RPMI7951 (cell line): Measurements from ENCODE around the gene ADH1B. TPM values are rescaled to one million over a fixed set of nuclear protein-coding genes. Genes with fewer than 3 reads are reported as not detected.
A peak's percentile ranks its signal among the peaks of the same experiment; 100 is the strongest.
"Not testable (repeated sequence)": the region's sequence is repeated elsewhere in the genome, so short reads cannot be mapped to it uniquely, and the experiment has no call there.

Source experiments
- DNase-seq: peaks from one replicate; pipeline ENCODE4 v3.0.0-alpha.2; 2012; ENCODE audit warnings: low read depth
- total RNA-seq: library from RNA; depleted of rRNA; stranded (reverse); fragments of >200 nt; shearing (Covaris generic); gene quantifications from 2 replicates; pipeline ENCODE4 v1.2.3, GENCODE V29; 2014

The ADH1B gene
- total RNA-seq, 1 experiment from 2014 or later = not detected

DNA sequence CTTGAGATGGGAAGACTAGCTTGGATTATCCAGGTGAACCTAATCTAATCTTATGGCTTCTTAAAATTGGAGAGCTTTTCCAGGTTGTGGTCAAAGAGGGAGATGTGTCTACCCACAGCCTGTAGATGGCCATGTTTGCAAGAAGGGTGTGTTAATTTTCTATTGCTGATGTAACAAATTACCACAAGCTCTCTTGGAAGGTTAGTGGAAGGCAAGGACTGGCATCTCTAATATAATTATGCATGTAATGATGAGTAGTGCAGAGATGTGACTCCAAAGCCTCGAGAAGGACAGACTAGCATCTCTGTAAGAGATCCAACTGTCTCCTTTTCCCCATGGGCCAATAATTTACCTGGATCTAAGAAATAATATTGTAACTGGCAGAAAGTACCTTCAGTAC lies 3.2 kb upstream of the ADH1B start:
- DNase-seq = no peak

GRCh38 chr4:99323756-99324155 lies 2.6 kb upstream of the ADH1B start:
- DNase-seq = no peak

GRCh38 chr4:99317811-99318210 lies 3.4 kb downstream of the ADH1B start:
- DNase-seq = not testable (repeated sequence)

- no peak for DNase-seq
Observed at GRCh38 chr4:99317354-99317753, 3.8 kb downstream of the ADH1B start.

DNA sequence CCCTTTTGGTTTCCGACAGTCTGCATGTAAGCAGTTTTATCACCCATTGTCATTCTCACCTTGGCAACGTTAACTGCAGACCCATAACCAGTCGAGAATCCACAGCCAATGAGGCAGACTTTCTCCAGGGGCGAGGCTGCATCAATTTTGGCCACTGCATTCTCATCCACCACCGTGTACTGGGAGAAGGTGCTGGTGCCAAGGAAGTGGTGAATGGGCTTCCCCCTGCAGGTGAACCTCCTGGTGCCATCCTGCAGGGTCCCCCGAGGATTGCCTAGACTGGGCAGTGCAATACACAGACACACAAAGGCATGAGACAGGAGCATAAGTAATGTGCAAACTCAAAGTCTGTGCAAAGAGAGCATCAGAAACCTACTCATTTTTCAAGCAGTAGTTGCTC lies 5.4 kb downstream of the ADH1B start:
- no peak for DNase-seq

GRCh38 chr4:99314211-99314610 lies 7.0 kb downstream of the ADH1B start:
- DNase-seq = no peak

GRCh38 chr4:99310389-99310788 lies 10.8 kb downstream of the ADH1B start:
- DNase-seq = no peak

DNA sequence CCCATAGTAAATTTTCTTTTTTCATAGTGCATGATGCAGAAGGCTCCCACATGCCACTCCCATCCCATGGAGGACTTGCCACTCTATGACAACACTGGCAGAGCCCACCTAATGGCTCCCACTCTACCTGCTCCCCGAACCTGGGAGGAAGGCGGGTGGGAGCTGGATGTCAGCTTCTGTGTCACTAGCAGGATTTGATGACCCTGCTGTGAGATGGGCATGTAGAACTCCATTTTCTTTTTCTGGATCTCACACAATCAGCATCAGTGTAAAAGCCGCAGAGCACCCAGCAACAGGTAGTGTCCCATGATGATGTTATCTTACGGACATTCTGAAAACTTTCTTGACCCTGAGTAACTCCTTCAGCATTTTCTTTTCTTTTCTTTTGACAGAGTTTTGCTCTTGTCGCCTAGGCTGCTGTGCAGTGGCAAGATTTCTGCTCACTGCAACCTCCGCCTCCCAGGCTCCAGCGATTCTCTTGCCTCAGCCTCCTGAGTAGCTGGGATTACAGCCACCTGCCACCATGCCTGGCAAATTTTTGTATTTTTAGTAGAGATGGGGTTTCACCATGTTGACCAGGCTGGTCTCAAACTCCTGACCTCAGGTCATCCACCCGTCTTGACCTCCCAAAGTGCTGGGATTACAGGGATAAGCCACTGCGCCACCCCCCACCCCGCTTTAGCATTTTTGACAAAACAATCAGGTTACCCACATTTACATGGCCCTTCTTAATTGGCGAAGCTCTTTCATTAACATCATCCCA lies 15.4 kb downstream of the ADH1B start:
- no peak for DNase-seq

- no peak for DNase-seq
Observed at GRCh38 chr4:99301376-99302164, 19.6 kb downstream of the ADH1B start.

DNA sequence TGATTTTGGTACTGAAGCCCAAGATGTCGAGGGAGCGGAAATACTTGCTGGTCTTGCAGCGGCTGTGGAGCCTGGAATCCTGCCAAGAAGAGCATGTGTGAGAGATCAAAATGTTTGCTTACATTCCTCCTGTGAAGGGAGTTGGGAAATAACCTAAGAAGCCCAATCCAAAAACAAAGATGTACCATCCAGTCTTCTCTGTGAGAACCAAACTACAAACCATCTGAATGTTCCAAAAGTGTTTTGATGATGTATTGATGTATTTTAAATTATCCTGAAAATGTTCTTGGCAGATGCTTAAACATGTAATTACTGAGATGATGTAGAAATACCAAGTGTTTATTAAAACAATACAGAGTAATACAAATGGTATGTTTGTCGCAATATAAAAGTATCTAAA lies 20.3 kb downstream of the ADH1B start:
- DNase-seq = peak; percentile 81

GRCh38 chr4:99293357-99293756 lies 27.8 kb downstream of the ADH1B start:
- DNase-seq = no peak

GRCh38 chr4:99290848-99291786 lies 30.1 kb downstream of the ADH1B start, which contains the start of gene ADH1A:
ADH1A (minus strand) TSS chr4:99290985; CDS start chr4:99290914, 71 bp downstream.
- DNase-seq = no peak

- DNase-seq = no peak
Observed at GRCh38 chr4:99285387-99285786, 35.8 kb downstream of the ADH1B start.

DNA sequence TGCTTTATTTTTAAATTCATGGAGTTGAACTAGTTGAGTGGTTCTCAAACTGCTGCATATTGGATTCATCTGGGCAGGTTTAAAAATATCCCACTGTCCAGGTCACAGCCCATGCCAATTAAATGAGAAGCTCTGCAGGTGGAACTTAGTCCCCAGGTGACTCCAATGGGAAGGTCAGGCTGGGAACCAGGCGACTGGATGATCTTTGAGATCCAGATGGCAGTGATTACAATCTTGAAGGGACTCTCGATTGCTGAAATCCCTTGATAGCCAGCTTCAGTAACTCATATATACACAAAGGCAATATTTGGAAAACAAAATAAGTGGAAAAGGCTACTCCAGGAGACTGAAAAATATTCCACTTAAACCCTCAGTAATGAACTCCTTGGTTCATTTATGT lies 38.5 kb downstream of the ADH1B start:
- no peak for DNase-seq

DNA sequence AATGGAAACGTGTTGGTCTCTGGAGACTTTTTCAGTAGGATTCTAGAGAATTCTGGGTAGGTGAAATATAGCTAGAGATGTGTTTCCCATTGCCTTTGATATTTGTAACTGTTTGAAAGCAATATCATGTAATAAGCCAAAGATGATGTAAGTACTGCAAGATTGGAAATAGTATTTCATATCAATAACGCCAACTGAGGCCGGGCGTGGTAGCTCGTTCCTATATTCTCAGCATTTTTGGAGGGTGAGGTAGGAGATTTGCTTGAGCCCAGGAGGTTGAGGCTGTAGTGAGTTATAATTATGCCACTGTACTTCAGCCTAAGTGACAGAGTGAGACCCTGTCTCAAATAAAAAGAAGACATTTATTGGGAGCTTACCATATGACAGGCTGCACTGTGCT lies 39.9 kb downstream of the ADH1B start:
- no peak for DNase-seq

GRCh38 chr4:99276417-99276816 lies 44.8 kb downstream of the ADH1B start:
- DNase-seq = no peak

GRCh38 chr4:99275885-99276284 lies 45.3 kb downstream of the ADH1B start:
- DNase-seq = no peak

GRCh38 chr4:99275050-99275449 lies 46.2 kb downstream of the ADH1B start:
- DNase-seq = no peak

- no peak for DNase-seq
Observed at GRCh38 chr4:99273704-99274103, 47.5 kb downstream of the ADH1B start.

- no peak for DNase-seq
Observed at GRCh38 chr4:99264927-99265326, 56.3 kb downstream of the ADH1B start.
